Mucosa of stomach (tissue), 1 donor: ENCODE results near the gene TBL1X.

Experiments used
- H3K27me3 ChIP-seq: one replicate; pipeline ENCODE4 v1.7.0; 2013; ENCODE audit warnings: mild to moderate bottlenecking, low read length; ENCODE audit not compliant: control insufficient read depth, insufficient read depth
- H3K36me3 ChIP-seq: one replicate; pipeline ENCODE4 v1.7.0; 2013; ENCODE audit warnings: low read length; ENCODE audit not compliant: control insufficient read depth, insufficient read depth
- H3K4me1 ChIP-seq: one replicate; pipeline ENCODE4 v1.7.0; 2013; ENCODE audit warnings: mild to moderate bottlenecking, low read length; ENCODE audit not compliant: control insufficient read depth, insufficient read depth
- H3K4me3 ChIP-seq: one replicate; pipeline ENCODE4 v1.7.0; 2013; ENCODE audit warnings: low read length
- H3K9ac ChIP-seq: one replicate; pipeline ENCODE4 v1.7.0; 2013; ENCODE audit warnings: mild to moderate bottlenecking, low read length, moderate library complexity
- H3K9me3 ChIP-seq: one replicate; pipeline ENCODE4 v1.7.0; 2013; ENCODE audit warnings: mild to moderate bottlenecking, low read length, moderate library complexity; ENCODE audit not compliant: control insufficient read depth
- donor health status: Pancreatic carcinoma.

Gene TBL1X

DNA sequence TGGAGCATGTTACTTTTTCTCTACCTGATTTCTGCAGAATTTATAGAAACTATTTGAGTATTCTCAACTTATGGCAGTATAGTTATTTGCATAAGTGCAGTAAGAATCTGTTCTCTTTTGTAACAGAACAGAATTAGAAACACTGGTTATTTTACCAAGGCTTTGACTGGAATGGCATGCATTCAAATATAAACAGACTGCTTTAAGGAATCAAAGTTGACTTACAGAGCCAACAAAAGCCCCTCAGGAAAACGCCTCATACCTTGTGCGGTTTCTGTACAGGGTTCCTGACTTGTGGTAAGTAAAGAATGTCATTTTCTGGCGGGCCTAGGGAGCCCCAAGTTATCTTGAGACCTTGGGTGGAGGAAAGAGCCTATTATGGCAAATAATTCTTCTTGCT is 203.7 kb downstream of the TBL1X start:
- Histone ChIP-seq H3K4me1 (no peaks in the 10 kb centered on the region), H3K4me3 (no peak overlapping the region), H3K27me3 (no peaks in the 10 kb centered on the region), H3K9ac (no peak overlapping the region), H3K36me3 (no peaks in the 10 kb centered on the region), H3K9me3 (no peaks in the 10 kb centered on the region)

DNA sequence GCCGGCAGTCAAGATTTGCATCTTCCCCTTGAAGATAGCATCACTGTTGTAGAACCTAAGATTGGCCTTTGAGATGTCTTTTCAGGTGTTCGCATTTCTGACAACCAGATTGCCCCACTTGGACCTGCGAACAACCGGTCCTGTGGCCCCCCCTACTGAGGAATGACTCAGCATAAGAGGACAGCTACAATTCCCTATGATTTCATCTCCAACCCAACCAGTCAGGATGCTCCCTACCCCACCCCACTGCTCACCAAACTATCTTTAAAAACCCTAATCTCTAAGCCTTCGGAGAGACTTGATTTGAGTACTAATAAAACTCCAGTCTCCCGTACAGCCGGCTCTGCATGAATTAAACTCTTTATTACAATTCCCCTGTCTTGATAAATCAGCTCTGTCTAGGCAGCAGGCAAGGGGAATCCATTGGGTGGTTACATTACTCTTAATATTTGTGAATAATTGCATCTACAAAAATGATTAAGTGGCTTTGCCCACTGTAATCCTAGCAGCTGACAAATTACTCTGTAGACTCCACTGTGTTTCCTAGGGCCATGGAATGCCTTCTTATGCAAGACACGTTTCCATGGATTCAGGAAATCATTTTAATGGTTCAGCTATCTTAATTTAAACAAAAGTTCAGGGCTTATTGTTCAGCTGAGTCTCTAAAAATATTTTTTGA is 205.4 kb downstream of the TBL1X start:
- no peaks in the 10 kb centered on the region for H3K36me3 ChIP-seq
- no peaks in the 10 kb centered on the region for H3K9me3 ChIP-seq
- H3K4me3 ChIP-seq = no peak overlapping the region
- H3K27me3 ChIP-seq = no peaks in the 10 kb centered on the region
- H3K4me1 ChIP-seq = no peaks in the 10 kb centered on the region
- no peak overlapping the region for H3K9ac ChIP-seq

DNA sequence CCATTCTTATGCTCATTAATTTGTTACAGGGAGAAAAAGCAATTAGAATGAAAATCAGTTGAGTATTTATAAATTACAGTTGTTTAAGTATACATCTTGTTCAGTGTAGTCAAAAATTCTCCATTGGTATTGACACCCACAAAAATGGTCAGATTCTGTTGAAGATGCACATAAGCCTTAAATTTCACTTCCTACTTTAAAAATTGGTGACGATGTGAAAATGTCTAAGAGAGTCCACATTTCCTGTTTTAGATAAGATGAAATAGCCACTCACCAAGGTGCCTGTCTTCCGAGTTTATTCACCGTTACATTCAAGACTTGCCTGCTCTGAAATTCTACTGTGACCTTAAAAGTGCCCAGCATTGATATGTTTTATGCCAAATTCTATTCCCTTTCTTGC is 207.1 kb downstream of the TBL1X start:
- Histone ChIP-seq H3K36me3 (no peaks in the 10 kb centered on the region), H3K4me1 (no peaks in the 10 kb centered on the region)

DNA sequence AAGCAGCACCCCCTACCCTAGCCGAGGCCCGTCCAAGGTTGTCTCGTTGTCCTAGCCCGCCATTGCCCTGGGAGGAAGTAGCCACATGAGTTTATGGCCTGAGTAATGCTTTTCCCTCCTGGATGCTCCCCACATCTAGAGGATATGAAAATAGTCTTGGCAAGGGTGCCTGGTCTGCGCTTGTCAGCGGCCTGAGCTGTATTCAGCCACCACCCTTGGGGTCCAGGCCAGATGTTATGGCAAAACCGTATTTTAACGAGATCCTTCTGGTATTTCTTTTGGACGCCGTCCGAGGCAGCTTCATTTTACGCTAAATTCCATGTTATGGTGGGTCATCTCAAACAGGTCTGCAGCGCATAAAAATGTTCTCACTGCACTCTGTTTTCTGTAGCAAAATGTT is 211.4 kb downstream of the TBL1X start:
- H3K9ac ChIP-seq = no peak overlapping the region
- peaks cover 10% of the 10 kb centered on the region for H3K4me1 ChIP-seq
- H3K9me3 ChIP-seq = no peaks in the 10 kb centered on the region
- H3K4me3 ChIP-seq = no peak overlapping the region
- H3K36me3 ChIP-seq = no peaks in the 10 kb centered on the region
- H3K27me3 ChIP-seq = no peaks in the 10 kb centered on the region

More for the DNA sequence above, 207.1 kb downstream of the TBL1X start:
- no peaks in the 10 kb centered on the region for H3K27me3 ChIP-seq
- H3K9ac ChIP-seq = no peak overlapping the region
- no peak overlapping the region for H3K4me3 ChIP-seq
- no peaks in the 10 kb centered on the region for H3K9me3 ChIP-seq

DNA sequence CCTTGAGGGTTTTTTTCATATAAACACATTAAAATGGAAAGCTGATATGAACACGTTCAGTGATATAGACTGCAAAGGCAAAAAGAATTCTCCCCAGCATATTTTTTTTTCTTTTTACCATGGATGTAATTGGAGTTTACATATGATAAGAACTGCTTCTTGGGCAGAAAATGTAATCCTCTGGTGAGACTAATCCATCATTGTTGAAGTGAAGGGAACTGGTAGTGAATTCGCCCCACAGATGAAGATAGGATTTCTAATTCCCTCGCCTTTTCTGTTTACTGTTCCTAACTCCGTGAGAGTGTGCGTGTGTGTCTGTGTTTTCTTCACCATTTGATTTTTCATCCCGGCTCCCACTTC is 211.9 kb downstream of the TBL1X start:
- Histone ChIP-seq H3K4me3 (no peak overlapping the region), H3K36me3 (no peaks in the 10 kb centered on the region), H3K27me3 (no peaks in the 10 kb centered on the region), H3K9me3 (no peaks in the 10 kb centered on the region), H3K4me1 (peaks cover 10% of the 10 kb centered on the region), H3K9ac (no peak overlapping the region)

DNA sequence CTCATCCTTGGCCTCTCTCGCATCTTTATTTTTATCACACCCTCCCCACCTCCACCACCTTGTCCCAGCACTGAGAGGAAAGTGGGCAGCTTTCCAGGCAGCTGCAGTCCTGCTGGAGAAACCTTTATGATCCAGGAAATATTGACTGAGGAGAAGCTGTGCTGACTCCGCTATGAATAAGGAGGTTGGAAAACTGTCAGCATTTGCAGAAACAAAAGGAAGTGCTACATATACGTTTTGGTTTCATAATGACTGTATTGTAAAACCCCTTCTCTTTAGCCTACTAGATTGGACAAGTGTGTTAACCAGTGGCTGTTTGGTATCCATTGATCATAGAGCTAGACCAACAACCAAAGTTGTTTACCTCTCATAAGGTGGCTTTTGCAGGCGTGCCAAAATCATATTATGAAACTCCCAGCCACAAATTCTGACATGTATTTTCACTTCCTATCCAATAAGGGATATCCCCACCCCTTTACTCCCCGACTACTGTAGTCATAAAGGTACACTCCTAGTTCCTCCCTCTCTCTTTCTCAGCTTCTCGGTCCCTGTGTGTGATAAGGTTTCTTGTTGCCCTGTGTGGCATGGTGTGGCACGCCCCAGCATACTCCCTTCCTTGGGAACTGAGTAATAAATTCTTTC is 212.4 kb downstream of the TBL1X start:
- H3K4me1 ChIP-seq = peaks cover 13% of the 10 kb centered on the region
- H3K4me3 ChIP-seq = no peak overlapping the region
- H3K27me3 ChIP-seq = no peaks in the 10 kb centered on the region
- no peaks in the 10 kb centered on the region for H3K9me3 ChIP-seq
- no peaks in the 10 kb centered on the region for H3K36me3 ChIP-seq
- no peak overlapping the region for H3K9ac ChIP-seq

DNA sequence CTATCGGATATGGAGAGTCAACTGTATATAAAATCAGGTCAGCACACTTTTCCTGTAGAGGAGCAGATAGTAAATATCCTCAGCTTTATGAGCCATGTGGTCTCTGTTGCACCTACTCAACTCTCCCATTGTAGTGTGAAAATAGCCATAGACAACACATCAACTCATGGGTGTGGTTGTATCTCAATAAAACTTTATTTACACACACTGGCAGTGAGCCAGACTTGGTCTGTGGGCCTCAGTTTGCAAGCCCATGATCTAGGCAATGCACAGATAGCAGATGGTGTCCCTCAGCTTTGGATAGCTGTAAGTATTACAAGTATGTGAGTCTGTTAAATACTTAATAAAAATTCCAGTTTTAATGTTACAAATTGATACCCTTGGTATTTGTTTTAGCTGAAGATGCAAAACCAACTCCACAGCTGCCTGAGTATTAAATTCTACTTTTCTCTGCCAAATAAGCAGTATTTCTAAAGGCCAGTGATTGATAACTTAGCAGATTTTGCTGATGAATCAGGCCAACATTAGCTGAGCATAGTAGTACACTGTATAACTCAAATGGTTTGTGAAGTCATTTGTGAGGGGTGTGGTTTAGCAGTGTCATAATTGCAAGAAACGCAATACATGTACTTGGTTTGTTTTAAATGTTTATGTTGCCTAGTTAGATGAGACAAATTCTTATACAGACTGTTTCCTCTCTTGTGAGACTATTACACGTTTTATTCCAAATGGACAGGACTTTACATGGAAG is 213.5 kb downstream of the TBL1X start:
- H3K27me3 ChIP-seq = no peaks in the 10 kb centered on the region
- no peak overlapping the region for H3K4me3 ChIP-seq
- H3K4me1 ChIP-seq = peaks cover 13% of the 10 kb centered on the region
- no peaks in the 10 kb centered on the region for H3K36me3 ChIP-seq
- H3K9ac ChIP-seq = no peak overlapping the region
- H3K9me3 ChIP-seq = no peaks in the 10 kb centered on the region

DNA sequence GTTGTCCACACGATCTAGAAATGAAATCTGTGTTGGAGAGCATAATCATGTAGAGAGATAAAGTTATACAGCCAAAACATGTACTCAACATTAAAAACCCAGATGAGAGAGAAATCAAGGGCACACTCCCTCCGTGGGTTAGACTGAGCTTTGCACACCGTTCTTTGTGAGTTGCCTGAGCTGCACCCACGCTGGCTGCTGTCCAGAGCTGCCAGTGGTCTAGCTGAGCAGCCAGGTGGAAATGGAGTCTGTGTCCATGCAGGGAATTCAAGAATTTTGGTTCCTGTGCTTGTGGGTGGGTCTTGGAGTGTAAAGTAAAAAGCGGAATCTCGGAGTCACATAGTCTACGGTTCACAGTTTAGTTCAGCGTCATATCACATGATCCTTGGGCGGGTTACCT is 216.2 kb downstream of the TBL1X start:
- Histone ChIP-seq H3K4me3 (no peak overlapping the region), H3K27me3 (no peaks in the 10 kb centered on the region), H3K9me3 (no peaks in the 10 kb centered on the region), H3K9ac (no peak overlapping the region), H3K36me3 (no peaks in the 10 kb centered on the region), H3K4me1 (peaks cover 13% of the 10 kb centered on the region)

DNA sequence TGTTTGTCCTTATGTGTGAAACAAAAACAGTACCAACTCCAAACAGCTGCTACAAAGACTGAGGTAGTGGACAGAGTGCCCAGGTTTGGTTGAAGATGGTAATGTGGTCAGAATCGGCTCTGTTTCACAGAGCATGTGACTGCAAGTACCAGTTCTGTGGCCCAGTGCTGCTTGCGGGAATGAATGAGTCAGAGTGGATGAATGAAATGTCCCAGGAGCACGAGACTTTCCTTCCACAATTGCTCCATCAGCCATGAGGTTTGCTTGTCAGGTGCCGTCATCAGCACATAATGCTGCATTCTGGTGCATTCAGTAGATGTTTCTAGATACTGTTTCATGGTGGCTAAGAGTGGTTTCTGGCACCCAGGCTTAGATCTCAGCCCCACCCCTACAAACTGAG is 216.6 kb downstream of the TBL1X start:
- Histone ChIP-seq H3K36me3 (no peaks in the 10 kb centered on the region), H3K27me3 (no peaks in the 10 kb centered on the region), H3K9ac (no peak overlapping the region), H3K4me1 (peaks cover 13% of the 10 kb centered on the region), H3K4me3 (no peak overlapping the region), H3K9me3 (no peaks in the 10 kb centered on the region)

DNA sequence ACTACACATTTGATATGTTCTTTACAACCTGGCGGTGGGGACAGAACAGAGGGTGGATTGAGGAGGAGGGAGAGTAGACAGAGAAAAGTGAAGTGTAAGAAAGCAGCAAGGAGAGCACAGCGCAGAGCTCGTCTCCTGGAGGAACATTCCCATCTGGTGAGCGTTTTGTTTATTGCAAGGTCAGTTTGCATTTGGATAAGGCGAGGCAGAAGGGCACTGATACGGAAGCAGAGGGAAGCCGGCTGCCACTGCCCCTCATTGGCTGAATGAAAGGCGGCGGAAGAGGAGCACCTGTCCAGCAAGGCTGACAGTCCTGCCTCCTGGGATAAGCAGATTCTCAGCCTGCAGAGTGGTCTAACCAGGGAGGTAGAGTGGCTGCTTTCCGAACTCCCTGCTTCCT is 217.6 kb downstream of the TBL1X start:
- H3K36me3 ChIP-seq = no peaks in the 10 kb centered on the region
- H3K27me3 ChIP-seq = no peaks in the 10 kb centered on the region
- peaks cover 11% of the 10 kb centered on the region for H3K4me1 ChIP-seq
- H3K4me3 ChIP-seq = no peak overlapping the region
- H3K9ac ChIP-seq = no peak overlapping the region
- H3K9me3 ChIP-seq = no peaks in the 10 kb centered on the region

DNA sequence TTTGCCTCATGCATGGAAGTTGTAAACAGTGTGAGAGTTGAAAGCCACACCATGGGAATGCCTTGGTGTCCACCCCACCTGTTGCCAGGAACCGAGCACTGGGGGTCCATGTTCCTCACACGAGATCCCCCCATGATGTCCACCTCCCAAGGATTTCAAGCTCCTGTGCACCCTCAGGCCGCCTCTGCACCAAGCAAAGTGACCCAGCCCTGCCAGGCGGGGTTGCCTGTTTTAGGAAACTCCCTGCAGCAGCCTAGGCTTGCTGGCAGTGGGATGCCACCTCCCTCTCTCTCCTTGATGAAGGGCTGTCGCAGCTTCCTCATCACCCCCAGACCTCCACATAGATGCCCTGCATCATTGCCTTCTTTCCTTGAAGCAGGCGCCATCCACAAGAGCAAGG is 218.0 kb downstream of the TBL1X start:
- Histone ChIP-seq H3K4me1 (peaks cover 7% of the 10 kb centered on the region), H3K27me3 (no peaks in the 10 kb centered on the region), H3K4me3 (no peak overlapping the region), H3K9me3 (no peaks in the 10 kb centered on the region), H3K9ac (no peak overlapping the region), H3K36me3 (no peaks in the 10 kb centered on the region)

DNA sequence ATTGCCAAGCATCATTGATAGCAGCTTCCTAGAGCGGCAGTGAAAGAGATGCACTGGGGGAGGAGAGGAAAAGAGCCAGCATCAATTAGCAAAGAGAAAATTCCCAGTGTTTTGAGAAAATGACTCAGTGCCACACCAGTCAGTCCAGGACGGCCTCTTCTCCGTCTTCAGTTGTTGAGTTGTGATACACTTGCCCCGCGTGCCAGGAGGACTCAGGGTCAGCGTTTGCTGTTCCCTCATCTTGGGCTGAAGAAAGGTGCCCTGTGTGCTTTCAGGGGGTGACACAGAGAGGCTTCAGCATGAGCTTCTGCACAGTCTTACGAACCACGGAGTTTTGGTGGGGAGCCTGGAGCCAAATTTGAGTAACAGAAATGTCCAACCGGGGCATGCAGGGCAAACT is 218.5 kb downstream of the TBL1X start:
- no peak overlapping the region for H3K9ac ChIP-seq
- no peaks in the 10 kb centered on the region for H3K9me3 ChIP-seq
- peaks cover 3% of the 10 kb centered on the region for H3K4me1 ChIP-seq
- H3K36me3 ChIP-seq = no peaks in the 10 kb centered on the region
- H3K4me3 ChIP-seq = no peak overlapping the region
- no peaks in the 10 kb centered on the region for H3K27me3 ChIP-seq
